Activated naive CD8-positive, alpha-beta T cell treated with anti-CD3 and anti-CD28 coated beads, Interleukin-2, amount 10 ng/mL, durations not matched to agents 7 days and 5 days (primary cell): Measurements from ENCODE around the gene SCAMP3. TPM values are rescaled to one million over a fixed set of nuclear protein-coding genes. Genes with fewer than 3 reads are reported as not detected.

ENCODE experiments used
- ATAC-seq: fragments of 150-1000 bp; cut with Tn5 transposase; one replicate; pipeline ENCODE4 v1.10.0; 2021; ENCODE audit warnings: low read depth, moderate library complexity
- POLR2A ChIA-PET: fragments of 350-600 bp; sonication (Branson Sonifier 250); formaldehyde crosslinking; loops from one replicate; lab custom pipeline; 2021; ENCODE audit warnings: antibody characterized with exemption; lab: Charles Lee
- DNase-seq: peaks from one replicate; pipeline ENCODE4 v3.0.0; 2021
- H3K27ac Mint-ChIP-seq: one replicate; pipeline ENCODE4 v1.8.0; 2022; ENCODE audit warnings: mild to moderate bottlenecking, mixed read lengths
- H3K27me3 Mint-ChIP-seq: one replicate; pipeline ENCODE4 v1.8.0; 2022; ENCODE audit warnings: mild to moderate bottlenecking, moderate library complexity, mixed read lengths
- H3K36me3 Mint-ChIP-seq: one replicate; pipeline ENCODE4 v1.8.0; 2021; ENCODE audit warnings: mild to moderate bottlenecking, mixed read lengths
- H3K4me1 Mint-ChIP-seq: one replicate; pipeline ENCODE4 v1.8.0; 2021; ENCODE audit warnings: mixed read lengths
- H3K4me3 Mint-ChIP-seq: one replicate; pipeline ENCODE4 v1.8.0; 2022; ENCODE audit warnings: mild to moderate bottlenecking, moderate library complexity, mixed read lengths
- H3K9me3 Mint-ChIP-seq: one replicate; pipeline ENCODE4 v1.8.0; 2021; ENCODE audit warnings: mixed read lengths
- total RNA-seq, 2 experiments: library from RNA; stranded (reverse); gene quantifications; one replicate each; pipeline ENCODE4 v1.2.3, GENCODE V29; 2021

Gene SCAMP3
- 10 to 100 TPM; 81.7 to 84.2 TPM for total RNA-seq

- H3K27me3 Mint-ChIP-seq: no peaks in the 10 kb centered on the region
- POLR2A ChIA-PET: interaction anchor here (0.8 to 4.4 kb wide), 15 partner anchors 9 to 301 kb away, joined by 3 to 35 read pairs (median 5); partner anchors contain the start of genes ASH1L, CLK2 and FDPS
- peak within 1 kb of the TSS; percentile 97 for H3K4me3 Mint-ChIP-seq
- H3K36me3 Mint-ChIP-seq: peaks cover 22% of the 10 kb centered on the region
- H3K4me1 Mint-ChIP-seq: peaks cover 35% of the 10 kb centered on the region
- peak; percentile 96 for ATAC-seq
- DNase-seq: peak; percentile 81
- no peaks in the 10 kb centered on the region for H3K9me3 Mint-ChIP-seq
- H3K27ac Mint-ChIP-seq: peak within 1 kb of the TSS; percentile 93
Observed at GRCh38 chr1:155261852-155262673, at the start of gene SCAMP3. TSS of gene SCAMP3 (minus strand) at chr1:155262360. CDS start at chr1:155262151, 209 bp downstream.

GRCh38 chr1:155309423-155310021, 47.4 kb upstream of the SCAMP3 start:
- Mint-ChIP-seq H3K36me3 (peaks cover 28% of the 10 kb centered on the region), H3K9me3 (no peaks in the 10 kb centered on the region), H3K4me3 (peak overlapping the region; percentile 98), H3K4me1 (peaks cover 26% of the 10 kb centered on the region), H3K27ac (peak overlapping the region; percentile 99), H3K27me3 (no peaks in the 10 kb centered on the region)
- ATAC-seq (no peak), DNase-seq (no peak)
- POLR2A ChIA-PET: interaction anchor here (0.6 to 2.1 kb wide), 2 partner anchors 14 to 52 kb away, joined by 3 to 6 read pairs; no protein-coding TSS in a partner anchor

- Mint-ChIP-seq H3K36me3 (peaks cover 28% of the 10 kb centered on the region), H3K9me3 (no peaks in the 10 kb centered on the region), H3K27ac (peak within 1 kb of the TSS; percentile 99), H3K27me3 (peaks cover 2% of the 10 kb centered on the region), H3K4me3 (peak within 1 kb of the TSS; percentile 98), H3K4me1 (peaks cover 26% of the 10 kb centered on the region)
- POLR2A ChIA-PET: interaction anchor here (0.6 to 2.1 kb wide), 9 partner anchors 14 to 136 kb away, joined by 3 to 22 read pairs (median 6); partner anchors contain the start of genes CLK2, KRTCAP2, RUSC1 and SCAMP3
- peak; percentile 100 for ATAC-seq
- DNase-seq: peak; percentile 91
Observed at GRCh38 chr1:155308493-155309422, 46.6 kb upstream of the SCAMP3 start, which contains the start of gene FDPS. TSS of gene FDPS (plus strand) at chr1:155308866. CDS start at chr1:155309790, 924 bp downstream.

GRCh38 chr1:155307247-155307740, 45.1 kb upstream of the SCAMP3 start:
- no peaks in the 10 kb centered on the region for H3K9me3 Mint-ChIP-seq
- DNase-seq (no peak), ATAC-seq (no peak)
- H3K36me3 Mint-ChIP-seq: peaks cover 15% of the 10 kb centered on the region
- H3K27me3 Mint-ChIP-seq: peaks cover 2% of the 10 kb centered on the region
- H3K4me3 Mint-ChIP-seq: peak overlapping the region; percentile 33
- POLR2A ChIA-PET: interaction anchor here (0.6 to 1.5 kb wide), 4 partner anchors 15 to 80 kb away, joined by 3 to 22 read pairs (median 3); partner anchors contain the start of gene RUSC1
- H3K27ac Mint-ChIP-seq: peak overlapping the region; percentile 99
- peaks cover 20% of the 10 kb centered on the region for H3K4me1 Mint-ChIP-seq

- H3K4me1 Mint-ChIP-seq: peaks cover 9% of the 10 kb centered on the region
- POLR2A ChIA-PET: interaction anchor here (1.1 kb wide), 1 partner anchor 33 kb away, joined by 3 read pairs; the partner anchor contains the start of gene CLK2
- peaks cover 2% of the 10 kb centered on the region for H3K27me3 Mint-ChIP-seq
- H3K9me3 Mint-ChIP-seq: no peaks in the 10 kb centered on the region
- H3K36me3 Mint-ChIP-seq: peaks cover 4% of the 10 kb centered on the region
- no peak for DNase-seq
- ATAC-seq: no peak
- peak overlapping the region; percentile 48 for H3K27ac Mint-ChIP-seq
- no peak overlapping the region for H3K4me3 Mint-ChIP-seq
Observed at GRCh38 chr1:155305881-155306391, 43.8 kb upstream of the SCAMP3 start.

- DNase-seq (no peak), ATAC-seq (no peak)
- Mint-ChIP-seq H3K4me3 (no peak overlapping the region), H3K27ac (no peak overlapping the region), H3K36me3 (no peaks in the 10 kb centered on the region), H3K27me3 (peaks cover 2% of the 10 kb centered on the region), H3K9me3 (no peaks in the 10 kb centered on the region), H3K4me1 (peaks cover 1% of the 10 kb centered on the region)
- POLR2A ChIA-PET: no interaction called here
Observed at GRCh38 chr1:155304558-155305063, 42.5 kb upstream of the SCAMP3 start.

GRCh38 chr1:155301342-155301841, 39.2 kb upstream of the SCAMP3 start, which contains the start of gene PKLR:
TSS of gene PKLR (minus strand) at chr1:155301438. CDS start at chr1:155301395, 43 bp downstream.
- peaks cover 4% of the 10 kb centered on the region for H3K4me1 Mint-ChIP-seq
- H3K4me3 Mint-ChIP-seq: no peak within 1 kb of the TSS
- H3K36me3 Mint-ChIP-seq: no peaks in the 10 kb centered on the region
- H3K27ac Mint-ChIP-seq: no peak within 1 kb of the TSS
- peaks cover 12% of the 10 kb centered on the region for H3K27me3 Mint-ChIP-seq
- no peaks in the 10 kb centered on the region for H3K9me3 Mint-ChIP-seq
- DNase-seq (no peak), ATAC-seq (no peak)
- POLR2A ChIA-PET: no interaction called here

- Mint-ChIP-seq H3K9me3 (no peaks in the 10 kb centered on the region), H3K27me3 (peaks cover 19% of the 10 kb centered on the region), H3K4me3 (no peak overlapping the region), H3K27ac (no peak overlapping the region), H3K4me1 (peaks cover 3% of the 10 kb centered on the region), H3K36me3 (no peaks in the 10 kb centered on the region)
- POLR2A ChIA-PET: no interaction called here
- DNase-seq (no peak), ATAC-seq (no peak)
Observed at GRCh38 chr1:155300553-155301329, 38.6 kb upstream of the SCAMP3 start.

GRCh38 chr1:155300024-155300423, 37.9 kb upstream of the SCAMP3 start:
- no peak for DNase-seq
- ATAC-seq: no peak
- Mint-ChIP-seq H3K9me3 (no peaks in the 10 kb centered on the region), H3K4me1 (peaks cover 5% of the 10 kb centered on the region), H3K27me3 (peaks cover 22% of the 10 kb centered on the region), H3K27ac (no peak overlapping the region), H3K4me3 (no peak overlapping the region), H3K36me3 (no peaks in the 10 kb centered on the region)
- POLR2A ChIA-PET: no interaction called here

GRCh38 chr1:155297384-155297783, 35.2 kb upstream of the SCAMP3 start:
- Mint-ChIP-seq H3K4me1 (peaks cover 12% of the 10 kb centered on the region), H3K27ac (no peak overlapping the region)

GRCh38 chr1:155296661-155297060, 34.5 kb upstream of the SCAMP3 start:
- DNase-seq: no peak
- no peak overlapping the region for H3K4me3 Mint-ChIP-seq
- H3K27me3 Mint-ChIP-seq: peaks cover 51% of the 10 kb centered on the region
- H3K27ac Mint-ChIP-seq: no peak overlapping the region
- peaks cover 12% of the 10 kb centered on the region for H3K4me1 Mint-ChIP-seq
- POLR2A ChIA-PET: no interaction called here
- no peak for ATAC-seq
- peaks cover 2% of the 10 kb centered on the region for H3K36me3 Mint-ChIP-seq
- H3K9me3 Mint-ChIP-seq: no peaks in the 10 kb centered on the region

More at GRCh38 chr1:155297384-155297783, 35.2 kb upstream of the SCAMP3 start:
- Mint-ChIP-seq H3K36me3 (peaks cover 2% of the 10 kb centered on the region), H3K4me3 (no peak overlapping the region), H3K27me3 (peaks cover 46% of the 10 kb centered on the region), H3K9me3 (no peaks in the 10 kb centered on the region)
- ATAC-seq: no peak
- POLR2A ChIA-PET: interaction anchor here (0.5 kb wide), 1 partner anchor 429 kb away, joined by 4 read pairs; no protein-coding TSS in a partner anchor
- no peak for DNase-seq
